ENCODE measurements around the gene LRCH4. TPM values are rescaled to one million over a fixed set of nuclear protein-coding genes. Genes with fewer than 3 reads are reported as not detected.

Gene LRCH4
- total RNA-seq, 2 donors from 2014 or later: 99.8 to 131 TPM

GRCh38 chr7:100611983-100612729, 26.2 kb upstream of the LRCH4 start, which contains the start of gene MOSPD3:
Gene MOSPD3 (plus strand): TSS chr7:100612540. CDS start chr7:100612792, 252 bp downstream.
- Histone ChIP-seq H3K36me3 (no peaks in the 10 kb centered on the region), H3K27me3 (replicated peaks; ENCODE audit: insufficient read depth) (no peaks in the 10 kb centered on the region), H3K4me3 (peak within 1 kb of the TSS; percentile 88), H3K27ac (peak within 1 kb of the TSS; percentile 95 to 97), H3K4me1 (ENCODE audit: control insufficient read depth in 1 of 2, low read depth in 2 of 2) (peaks cover 4 to 16% of the 10 kb centered on the region in 2 donors), H3K9me3 (no peaks in the 10 kb centered on the region)
- TF ChIP-seq CTCF (IDR thresholded peaks at IDR 0.05): no peak
- ATAC-seq (ENCODE audit: insufficient number of reproducible peaks, low FRiP score, low read depth) (peak; percentile 99), DNase-seq (ENCODE audit: low spot score) (peak; percentile 97)

- no peak for TF ChIP-seq CTCF (IDR thresholded peaks at IDR 0.05)
- Histone ChIP-seq H3K27ac (no peak overlapping the region), H3K9me3 (no peaks in the 10 kb centered on the region), H3K36me3 (no peaks in the 10 kb centered on the region), H3K27me3 (replicated peaks; ENCODE audit: insufficient read depth) (no peaks in the 10 kb centered on the region), H3K4me1 (ENCODE audit: control insufficient read depth in 1 of 2, low read depth in 2 of 2) (peaks cover 4 to 20% of the 10 kb centered on the region in 2 donors), H3K4me3 (no peak overlapping the region)
- no peak for ATAC-seq (ENCODE audit: insufficient number of reproducible peaks, low FRiP score, low read depth)
- no peak for DNase-seq (ENCODE audit: low spot score)
These were observed 24.0 kb upstream of the LRCH4 start for GRCh38 chr7:100609958-100610357.

- no peak for TF ChIP-seq CTCF (IDR thresholded peaks at IDR 0.05)
- no peaks in the 10 kb centered on the region for H3K36me3 ChIP-seq
- H3K27me3 ChIP-seq (replicated peaks; ENCODE audit: insufficient read depth): no peaks in the 10 kb centered on the region
- no peak overlapping the region for H3K4me3 ChIP-seq
- no peak overlapping the region for H3K27ac ChIP-seq
- DNase-seq (ENCODE audit: low spot score): no peak
- ATAC-seq (ENCODE audit: insufficient number of reproducible peaks, low FRiP score, low read depth): no peak
- peaks cover 10 to 29% of the 10 kb centered on the region in 2 donors for H3K4me1 ChIP-seq (ENCODE audit: control insufficient read depth in 1 of 2, low read depth in 2 of 2)
- H3K9me3 ChIP-seq: no peaks in the 10 kb centered on the region
These were observed 21.2 kb upstream of the LRCH4 start for GRCh38 chr7:100607111-100607510.

GRCh38 chr7:100606313-100606712, 20.4 kb upstream of the LRCH4 start:
- H3K36me3 ChIP-seq: no peaks in the 10 kb centered on the region

More at GRCh38 chr7:100606313-100606712, 20.4 kb upstream of the LRCH4 start:
- Histone ChIP-seq H3K27me3 (replicated peaks; ENCODE audit: insufficient read depth) (no peaks in the 10 kb centered on the region), H3K9me3 (no peaks in the 10 kb centered on the region), H3K4me1 (ENCODE audit: control insufficient read depth in 1 of 2, low read depth in 2 of 2) (peaks cover 11 to 32% of the 10 kb centered on the region in 2 donors), H3K27ac (no peak overlapping the region), H3K4me3 (no peak overlapping the region)
- ATAC-seq (ENCODE audit: insufficient number of reproducible peaks, low FRiP score, low read depth) (no peak), DNase-seq (ENCODE audit: low spot score) (no peak)
- TF ChIP-seq CTCF (IDR thresholded peaks at IDR 0.05): no peak
